ENCODE measurements around the gene KIAA2012.

KIAA2012 gene

GRCh38 chr2:202136526-202136925 lies 63.5 kb downstream of the KIAA2012 start:
- H3K4me3 ChIP-seq (ENCODE audit: insufficient read length, low read depth) = no peak overlapping the region
- TF ChIP-seq ZNF274 (IDR thresholded peaks at IDR 0.05; ENCODE audit: low read depth, low read length) = no peak
- no peak for TF ChIP-seq YY1 (IDR thresholded peaks at IDR 0.05; ENCODE audit: insufficient read depth, insufficient read length)
- TF ChIP-seq SUZ12 (IDR thresholded peaks at IDR 0.05; ENCODE audit: extremely low read depth, insufficient read depth, insufficient read length) = no peak
- DNase-seq (ENCODE audit: low read depth, low spot score) = no peak

GRCh38 chr2:202140522-202141252 lies 67.6 kb downstream of the KIAA2012 start:
- H3K36me3 ChIP-seq (ENCODE audit: insufficient read depth, insufficient read length, low read length) = no peaks in the 10 kb centered on the region
- DNase-seq (ENCODE audit: low read depth, low spot score) = no peak
- no peaks in the 10 kb centered on the region for H3K27me3 ChIP-seq (ENCODE audit: insufficient read depth, insufficient read length)
- H3K9ac ChIP-seq (ENCODE audit: insufficient read length, low read depth) = no peak overlapping the region
- no peak overlapping the region for H3K4me3 ChIP-seq (ENCODE audit: insufficient read length, low read depth)
- H3K4me1 ChIP-seq (ENCODE audit: insufficient read depth, insufficient read length) = peaks cover 4% of the 10 kb centered on the region
- TF ChIP-seq SUZ12 (IDR thresholded peaks at IDR 0.05; ENCODE audit: extremely low read depth, insufficient read depth, insufficient read length) (no peak), ZNF274 (IDR thresholded peaks at IDR 0.05; ENCODE audit: low read depth, low read length) (no peak), YY1 (IDR thresholded peaks at IDR 0.05; ENCODE audit: insufficient read depth, insufficient read length) (no peak)
- H3K9me3 ChIP-seq (ENCODE audit: insufficient read depth, low read length) = peaks cover 4% of the 10 kb centered on the region; the same call in 1 of the 2 replicates

More at GRCh38 chr2:202136526-202136925, 63.5 kb downstream of the KIAA2012 start:
- Histone ChIP-seq H3K27me3 (ENCODE audit: insufficient read depth, insufficient read length) (no peaks in the 10 kb centered on the region), H3K36me3 (ENCODE audit: insufficient read depth, insufficient read length, low read length) (no peaks in the 10 kb centered on the region), H3K9ac (ENCODE audit: insufficient read length, low read depth) (no peak overlapping the region), H3K4me1 (ENCODE audit: insufficient read depth, insufficient read length) (peaks cover 4% of the 10 kb centered on the region), H3K9me3 (ENCODE audit: insufficient read depth, low read length) (peaks cover 4% of the 10 kb centered on the region; the same call in 1 of the 2 replicates)

GRCh38 chr2:202141329-202141947 lies 68.4 kb downstream of the KIAA2012 start:
- H3K27me3 ChIP-seq (ENCODE audit: insufficient read depth, insufficient read length) = no peaks in the 10 kb centered on the region
- no peak for TF ChIP-seq ZNF274 (IDR thresholded peaks at IDR 0.05; ENCODE audit: low read depth, low read length)
- no peak for TF ChIP-seq SUZ12 (IDR thresholded peaks at IDR 0.05; ENCODE audit: extremely low read depth, insufficient read depth, insufficient read length)
- no peak for TF ChIP-seq YY1 (IDR thresholded peaks at IDR 0.05; ENCODE audit: insufficient read depth, insufficient read length)
- no peak overlapping the region for H3K9ac ChIP-seq (ENCODE audit: insufficient read length, low read depth)
- no peak overlapping the region for H3K4me3 ChIP-seq (ENCODE audit: insufficient read length, low read depth)
- no peaks in the 10 kb centered on the region for H3K36me3 ChIP-seq (ENCODE audit: insufficient read depth, insufficient read length, low read length)
- H3K4me1 ChIP-seq (ENCODE audit: insufficient read depth, insufficient read length) = peaks cover 4% of the 10 kb centered on the region
- DNase-seq (ENCODE audit: low read depth, low spot score) = no peak
- peaks cover 2% of the 10 kb centered on the region; the same call in 1 of the 2 replicates for H3K9me3 ChIP-seq (ENCODE audit: insufficient read depth, low read length)

- no peak for DNase-seq (ENCODE audit: low read depth, low spot score)
- H3K4me1 ChIP-seq (ENCODE audit: insufficient read depth, insufficient read length) = peaks cover 4% of the 10 kb centered on the region
- H3K27me3 ChIP-seq (ENCODE audit: insufficient read depth, insufficient read length) = no peaks in the 10 kb centered on the region
- no peak for TF ChIP-seq SUZ12 (IDR thresholded peaks at IDR 0.05; ENCODE audit: extremely low read depth, insufficient read depth, insufficient read length)
- no peak for TF ChIP-seq ZNF274 (IDR thresholded peaks at IDR 0.05; ENCODE audit: low read depth, low read length)
- no peak for TF ChIP-seq YY1 (IDR thresholded peaks at IDR 0.05; ENCODE audit: insufficient read depth, insufficient read length)
- H3K4me3 ChIP-seq (ENCODE audit: insufficient read length, low read depth) = no peak overlapping the region
- no peaks in the 10 kb centered on the region for H3K36me3 ChIP-seq (ENCODE audit: insufficient read depth, insufficient read length, low read length)
- no peak overlapping the region for H3K9ac ChIP-seq (ENCODE audit: insufficient read length, low read depth)
- H3K9me3 ChIP-seq (ENCODE audit: insufficient read depth, low read length) = no peaks in the 10 kb centered on the region
Measured at GRCh38 chr2:202142540-202142939, 69.5 kb downstream of the KIAA2012 start.

GRCh38 chr2:202147775-202148174 lies 74.7 kb downstream of the KIAA2012 start:
- Histone ChIP-seq H3K27me3 (ENCODE audit: insufficient read depth, insufficient read length) (no peaks in the 10 kb centered on the region), H3K4me1 (ENCODE audit: insufficient read depth, insufficient read length) (peaks cover 5% of the 10 kb centered on the region), H3K9ac (ENCODE audit: insufficient read length, low read depth) (peak overlapping the region; percentile 14), H3K36me3 (ENCODE audit: insufficient read depth, insufficient read length, low read length) (no peaks in the 10 kb centered on the region), H3K9me3 (ENCODE audit: insufficient read depth, low read length) (no peaks in the 10 kb centered on the region; the same call in 1 of the 2 replicates), H3K4me3 (ENCODE audit: insufficient read length, low read depth) (no peak overlapping the region)
- no peak for TF ChIP-seq YY1 (IDR thresholded peaks at IDR 0.05; ENCODE audit: insufficient read depth, insufficient read length)
- TF ChIP-seq SUZ12 (IDR thresholded peaks at IDR 0.05; ENCODE audit: extremely low read depth, insufficient read depth, insufficient read length) = no peak
- DNase-seq (ENCODE audit: low read depth, low spot score) = no peak

- peak overlapping the region; percentile 24 for H3K4me3 ChIP-seq (ENCODE audit: insufficient read length, low read depth)
- no peak for TF ChIP-seq SUZ12 (IDR thresholded peaks at IDR 0.05; ENCODE audit: extremely low read depth, insufficient read depth, insufficient read length)
- TF ChIP-seq YY1 (IDR thresholded peaks at IDR 0.05; ENCODE audit: insufficient read depth, insufficient read length) = no peak
- no peak for TF ChIP-seq ZNF274 (IDR thresholded peaks at IDR 0.05; ENCODE audit: low read depth, low read length)
- H3K27me3 ChIP-seq (ENCODE audit: insufficient read depth, insufficient read length) = no peaks in the 10 kb centered on the region
- H3K36me3 ChIP-seq (ENCODE audit: insufficient read depth, insufficient read length, low read length) = no peaks in the 10 kb centered on the region
- no peak for DNase-seq (ENCODE audit: low read depth, low spot score)
- peaks cover 5% of the 10 kb centered on the region for H3K4me1 ChIP-seq (ENCODE audit: insufficient read depth, insufficient read length)
- H3K9ac ChIP-seq (ENCODE audit: insufficient read length, low read depth) = peak overlapping the region; percentile 81
- peaks cover 5% of the 10 kb centered on the region; the same call in 1 of the 2 replicates for H3K9me3 ChIP-seq (ENCODE audit: insufficient read depth, low read length)
Measured at GRCh38 chr2:202148515-202149154, 75.6 kb downstream of the KIAA2012 start.

All from NT2/D1 (cell line).